OCI-LY3 (cell line): ENCODE measurements around the gene CYP4F3.

Experiments used
- H2AFZ ChIP-seq: fragments of 200-600, 300-600 bp; shearing (Covaris generic); 2 replicates; pipeline ENCODE4 v1.6.0; 2014; ENCODE audit warnings: antibody characterized with exemption, low read depth, low read length
- H3K27ac ChIP-seq: fragments of 200-600, 300-600 bp; sonication (generic); 2 replicates; pipeline ENCODE4 v1.5.1; 2014; ENCODE audit warnings: mild to moderate bottlenecking, low read length, moderate library complexity, mixed read lengths
- H3K27me3 ChIP-seq: fragments of 200-600, 300-600 bp; sonication (generic); 2 replicates; pipeline ENCODE4 v1.6.1; 2014; ENCODE audit warnings: low read depth, low read length, mixed read lengths
- H3K36me3 ChIP-seq: fragments of 200-600, 300-600 bp; sonication (generic); replicated peaks from 2 replicates; pipeline ENCODE3; 2014; ENCODE audit warnings: low read depth, low read length, mixed read lengths
- H3K4me1 ChIP-seq: fragments of 300-600, 200-600 bp; sonication (generic); 2 replicates; pipeline ENCODE4 v1.6.1; 2014; ENCODE audit warnings: low read length, mixed read lengths
- H3K4me2 ChIP-seq: fragments of 200-600, 300-600 bp; sonication (generic); 2 replicates; pipeline ENCODE4 v1.6.1; 2014; ENCODE audit warnings: low read length, mixed read lengths
- H3K4me3 ChIP-seq: fragments of 300-600, 200-600 bp; sonication (generic); 2 replicates; pipeline ENCODE4 v1.5.1; 2014; ENCODE audit warnings: antibody characterized with exemption, mild to moderate bottlenecking, low read length, moderate library complexity
- H3K79me2 ChIP-seq: fragments of 300-600, 200-600 bp; shearing (Covaris generic); 2 replicates; pipeline ENCODE4 v1.6.1; 2014; ENCODE audit warnings: mild to moderate bottlenecking, low read length, mixed read lengths
- H3K9ac ChIP-seq: fragments of 300-600, 200-600 bp; shearing (Covaris generic); 2 replicates; pipeline ENCODE4 v1.6.0; 2014; ENCODE audit warnings: mild to moderate bottlenecking, low read length, moderate library complexity
- H3K9me3 ChIP-seq: fragments of 200-600, 300-600 bp; shearing (Covaris generic); 2 replicates; pipeline ENCODE4 v1.6.1; 2014; ENCODE audit warnings: low read length, mixed read lengths; ENCODE audit not compliant: insufficient read depth
- H4K20me1 ChIP-seq: fragments of 200-600, 300-600 bp; sonication (generic); 2 replicates; pipeline ENCODE4 v1.6.1; 2016; ENCODE audit warnings: low read length, mixed read lengths; ENCODE audit not compliant: insufficient read depth
- EZH2phosphoT487 ChIP-seq: fragments of 200-600 bp; shearing (Covaris generic); IDR thresholded peaks from 2 replicates; pipeline ENCODE4 v1.6.1; 2018; ENCODE audit warnings: antibody characterized with exemption, mixed run types, low read depth
- TF ChIP-seq, protein P1 (sequence below): fragments of 200-600, 300-600 bp; sonication (generic); IDR thresholded peaks from 2 replicates; pipeline ENCODE4 v1.5.1; 2014; ENCODE audit warnings: antibody characterized with exemption, low read length, low read depth

The CYP4F3 gene

DNA sequence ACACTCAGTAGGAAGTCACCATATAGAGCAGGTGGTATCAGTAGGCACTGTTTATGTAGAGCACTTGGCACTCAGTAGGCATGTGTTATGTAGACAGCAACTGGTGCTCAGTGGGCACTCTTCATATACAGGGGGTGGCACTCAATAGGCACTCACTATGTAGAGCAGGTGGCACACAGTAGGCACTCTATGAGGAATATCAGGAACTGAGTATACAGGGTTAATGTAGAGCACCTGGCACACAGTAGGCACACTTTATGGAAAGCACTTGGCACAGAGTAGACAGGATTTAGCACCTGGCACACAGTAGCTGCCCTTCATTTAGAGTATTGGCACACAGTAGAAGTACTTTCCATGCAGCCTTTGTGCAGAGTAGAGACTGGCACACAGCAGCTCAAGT lies 1.1 kb upstream of the CYP4F3 start:
- H3K9ac ChIP-seq = no peak overlapping the region
- H3K4me2 ChIP-seq = no peak overlapping the region
- no peak overlapping the region for H3K27ac ChIP-seq
- H2AFZ ChIP-seq = no peak overlapping the region
- no peaks in the 10 kb centered on the region for H3K9me3 ChIP-seq
- H3K4me3 ChIP-seq = no peak overlapping the region
- H3K36me3 ChIP-seq = no peaks in the 10 kb centered on the region
- no peaks in the 10 kb centered on the region for H3K79me2 ChIP-seq
- no peak for TF ChIP-seq EZH2phosphoT487
- TF ChIP-seq, protein P1, sequence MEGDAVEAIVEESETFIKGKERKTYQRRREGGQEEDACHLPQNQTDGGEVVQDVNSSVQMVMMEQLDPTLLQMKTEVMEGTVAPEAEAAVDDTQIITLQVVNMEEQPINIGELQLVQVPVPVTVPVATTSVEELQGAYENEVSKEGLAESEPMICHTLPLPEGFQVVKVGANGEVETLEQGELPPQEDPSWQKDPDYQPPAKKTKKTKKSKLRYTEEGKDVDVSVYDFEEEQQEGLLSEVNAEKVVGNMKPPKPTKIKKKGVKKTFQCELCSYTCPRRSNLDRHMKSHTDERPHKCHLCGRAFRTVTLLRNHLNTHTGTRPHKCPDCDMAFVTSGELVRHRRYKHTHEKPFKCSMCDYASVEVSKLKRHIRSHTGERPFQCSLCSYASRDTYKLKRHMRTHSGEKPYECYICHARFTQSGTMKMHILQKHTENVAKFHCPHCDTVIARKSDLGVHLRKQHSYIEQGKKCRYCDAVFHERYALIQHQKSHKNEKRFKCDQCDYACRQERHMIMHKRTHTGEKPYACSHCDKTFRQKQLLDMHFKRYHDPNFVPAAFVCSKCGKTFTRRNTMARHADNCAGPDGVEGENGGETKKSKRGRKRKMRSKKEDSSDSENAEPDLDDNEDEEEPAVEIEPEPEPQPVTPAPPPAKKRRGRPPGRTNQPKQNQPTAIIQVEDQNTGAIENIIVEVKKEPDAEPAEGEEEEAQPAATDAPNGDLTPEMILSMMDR = no peak
- H4K20me1 ChIP-seq = no peaks in the 10 kb centered on the region
- H3K4me1 ChIP-seq = no peaks in the 10 kb centered on the region
- H3K27me3 ChIP-seq = peaks cover 9% of the 10 kb centered on the region; the same call in 1 of the 2 replicates

DNA sequence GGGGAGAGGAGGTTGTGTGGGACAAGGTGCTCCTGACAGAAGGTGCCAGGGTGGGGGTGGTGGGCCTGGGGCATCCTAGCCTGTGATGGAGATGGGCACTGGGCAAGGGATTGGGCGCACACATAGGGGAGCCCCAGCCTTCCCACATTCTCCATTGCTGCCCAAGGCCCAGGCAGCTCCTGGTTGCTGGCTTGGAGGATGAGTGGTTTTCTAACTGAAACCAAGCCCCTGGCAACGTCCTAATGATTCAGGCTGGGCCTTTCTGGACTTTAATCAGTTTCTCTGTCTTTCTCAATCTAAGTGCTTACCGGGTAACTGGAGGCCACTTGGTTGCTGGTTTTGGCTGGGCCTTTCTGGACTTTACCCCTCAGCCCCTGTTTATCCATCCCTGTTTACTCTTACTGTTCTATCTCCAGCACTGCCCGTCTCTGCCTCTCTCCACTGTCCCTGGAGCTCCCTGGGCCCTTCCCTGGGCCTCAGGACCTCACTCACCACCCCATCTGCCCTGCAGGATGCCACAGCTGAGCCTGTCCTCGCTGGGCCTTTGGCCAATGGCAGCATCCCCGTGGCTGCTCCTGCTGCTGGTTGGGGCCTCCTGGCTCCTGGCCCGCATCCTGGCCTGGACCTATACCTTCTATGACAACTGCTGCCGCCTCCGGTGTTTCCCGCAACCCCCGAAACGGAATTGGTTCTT lies 354 bp downstream of the CYP4F3 start:
- Histone ChIP-seq H3K4me3 (no peak overlapping the region), H3K9ac (no peak overlapping the region), H3K27me3 (peaks cover 8% of the 10 kb centered on the region; the same call in 1 of the 2 replicates), H3K4me2 (no peak overlapping the region), H3K9me3 (no peaks in the 10 kb centered on the region), H4K20me1 (no peaks in the 10 kb centered on the region), H3K36me3 (no peaks in the 10 kb centered on the region), H2AFZ (no peak overlapping the region), H3K4me1 (no peaks in the 10 kb centered on the region), H3K79me2 (no peaks in the 10 kb centered on the region), H3K27ac (no peak overlapping the region)
- no peak for TF ChIP-seq EZH2phosphoT487
- TF ChIP-seq, protein P1 = no peak

- H3K36me3 ChIP-seq = no peaks in the 10 kb centered on the region
- H2AFZ ChIP-seq = no peak overlapping the region
- H3K79me2 ChIP-seq = no peaks in the 10 kb centered on the region
- no peak overlapping the region for H3K27ac ChIP-seq
- H3K4me3 ChIP-seq = no peak overlapping the region
- no peak for TF ChIP-seq EZH2phosphoT487
- no peak overlapping the region for H3K9ac ChIP-seq
- H3K4me2 ChIP-seq = no peak overlapping the region
- no peaks in the 10 kb centered on the region for H3K9me3 ChIP-seq
- no peaks in the 10 kb centered on the region for H3K4me1 ChIP-seq
- H4K20me1 ChIP-seq = no peaks in the 10 kb centered on the region
- peaks cover 4% of the 10 kb centered on the region; the same call in 1 of the 2 replicates for H3K27me3 ChIP-seq
Observed at GRCh38 chr19:15641901-15642491, 1.3 kb downstream of the CYP4F3 start.

- H3K9ac ChIP-seq = no peak overlapping the region
- no peaks in the 10 kb centered on the region for H4K20me1 ChIP-seq
- no peaks in the 10 kb centered on the region for H3K79me2 ChIP-seq
- H3K27ac ChIP-seq = no peak overlapping the region
- H3K36me3 ChIP-seq = no peaks in the 10 kb centered on the region
- no peaks in the 10 kb centered on the region for H3K9me3 ChIP-seq
- H3K4me1 ChIP-seq = no peaks in the 10 kb centered on the region
- peaks cover 7% of the 10 kb centered on the region for H3K27me3 ChIP-seq
- no peak overlapping the region for H3K4me3 ChIP-seq
- no peak overlapping the region for H2AFZ ChIP-seq
- TF ChIP-seq EZH2phosphoT487 = no peak
- TF ChIP-seq, protein P1 = no peak
- no peak overlapping the region for H3K4me2 ChIP-seq
Observed at GRCh38 chr19:15642807-15643206, 2.1 kb downstream of the CYP4F3 start.
